GM19397 (cell line): ENCODE data around the gene MMP14.
A peak's percentile ranks its signal among the peaks of the same experiment; 100 is the strongest.
"Not testable (repeated sequence)": the region's sequence is repeated elsewhere in the genome, so short reads cannot be mapped to it uniquely, and the experiment has no call there.

Experiments used
- ATAC-seq: cut with Tn5 transposase; IDR thresholded peaks from one replicate; pipeline ENCODE4 v1.9.1; 2021; ENCODE audit warnings: mild to moderate bottlenecking, moderate library complexity; ENCODE audit not compliant: unreplicated experiment

Gene MMP14

DNA sequence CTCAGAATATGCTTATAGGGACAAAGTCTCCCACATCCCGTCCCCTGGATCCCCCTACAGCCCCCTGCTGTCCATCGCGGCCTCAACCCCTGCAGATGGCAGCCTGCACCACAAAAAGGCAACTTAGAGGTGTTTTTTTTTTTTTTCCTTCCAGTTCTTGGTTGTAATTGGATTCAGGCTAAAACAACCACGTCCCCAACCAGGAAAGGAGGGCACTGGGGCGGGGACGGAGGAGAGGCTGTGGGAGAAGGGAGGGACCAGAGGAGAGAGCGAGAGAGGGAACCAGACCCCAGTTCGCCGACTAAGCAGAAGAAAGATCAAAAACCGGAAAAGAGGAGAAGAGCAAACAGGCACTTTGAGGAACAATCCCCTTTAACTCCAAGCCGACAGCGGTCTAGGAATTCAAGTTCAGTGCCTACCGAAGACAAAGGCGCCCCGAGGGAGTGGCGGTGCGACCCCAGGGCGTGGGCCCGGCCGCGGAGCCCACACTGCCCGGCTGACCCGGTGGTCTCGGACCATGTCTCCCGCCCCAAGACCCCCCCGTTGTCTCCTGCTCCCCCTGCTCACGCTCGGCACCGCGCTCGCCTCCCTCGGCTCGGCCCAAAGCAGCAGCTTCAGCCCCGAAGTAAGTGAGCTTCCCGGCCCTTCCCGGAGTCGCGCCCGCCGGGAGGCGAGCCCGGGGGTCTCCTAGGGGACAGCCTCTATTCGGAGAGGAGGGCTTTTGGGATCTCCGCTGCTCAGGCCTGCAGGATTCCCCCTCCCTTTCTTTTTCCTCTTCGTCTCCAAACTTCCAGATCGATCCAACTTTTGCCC lies at the start of gene MMP14:
Gene MMP14 (plus strand): TSS at position 285 of the 813 bp plus-strand sequence. CDS start 233 bp downstream, at position 518.
- no peak for ATAC-seq

DNA sequence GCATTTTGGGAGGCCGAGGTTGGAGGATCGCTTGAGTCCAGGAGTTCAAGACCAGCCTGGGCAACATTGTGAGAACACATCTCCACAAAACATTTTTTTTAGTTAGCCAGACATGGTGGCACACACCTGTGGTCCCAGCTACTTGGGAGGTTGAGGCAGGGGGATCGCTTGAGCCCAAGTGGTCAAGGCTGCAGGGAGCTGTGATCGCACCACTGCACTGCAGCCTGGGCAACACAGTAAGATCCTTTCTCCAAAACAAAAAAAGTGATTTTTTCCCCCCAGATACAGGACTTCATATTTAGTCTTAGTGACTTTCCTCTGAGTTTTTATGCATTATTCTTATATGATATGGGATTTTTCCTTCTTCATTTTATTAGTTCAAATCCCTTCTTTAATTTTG lies 49.7 kb upstream of the MMP14 start:
- no peak for ATAC-seq

DNA sequence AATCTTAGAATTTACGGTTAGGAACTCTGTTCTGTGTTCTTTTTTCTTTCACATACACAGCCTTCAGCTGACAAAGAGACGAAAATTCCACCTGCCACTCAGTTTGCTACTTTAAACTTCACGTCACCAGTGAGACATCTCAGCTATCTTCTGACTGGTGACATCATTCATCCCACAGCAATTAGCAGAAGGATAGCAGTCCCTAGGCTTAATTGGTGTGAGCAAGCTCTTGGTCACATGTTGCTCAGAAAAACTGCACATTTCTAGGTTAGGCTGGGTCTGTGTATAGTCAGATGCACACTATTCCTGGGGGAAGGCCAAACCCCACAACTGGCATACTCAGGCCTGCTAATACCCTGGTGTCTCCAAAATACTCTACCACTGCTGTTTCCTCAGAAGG lies 45.1 kb upstream of the MMP14 start:
- ATAC-seq: no peak

DNA sequence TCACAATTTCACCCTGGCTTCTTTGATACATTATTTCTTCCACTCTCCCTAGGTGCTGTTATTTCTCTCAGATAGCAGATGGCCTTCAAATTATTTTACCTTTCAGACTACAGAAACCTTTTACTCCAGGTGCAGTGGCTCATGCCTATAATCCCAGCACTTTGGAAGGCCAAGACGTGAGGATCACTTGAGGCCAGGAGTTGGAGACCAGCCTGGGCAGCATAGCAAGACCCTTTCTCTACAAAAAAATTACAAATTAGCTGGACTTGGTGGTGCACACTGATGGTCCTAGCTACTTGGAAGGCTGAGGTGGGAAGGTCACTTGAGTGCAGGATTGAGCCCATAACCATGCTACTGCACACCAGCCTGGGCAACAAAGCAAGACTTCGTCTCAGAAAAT lies 44.2 kb upstream of the MMP14 start:
- no peak for ATAC-seq

DNA sequence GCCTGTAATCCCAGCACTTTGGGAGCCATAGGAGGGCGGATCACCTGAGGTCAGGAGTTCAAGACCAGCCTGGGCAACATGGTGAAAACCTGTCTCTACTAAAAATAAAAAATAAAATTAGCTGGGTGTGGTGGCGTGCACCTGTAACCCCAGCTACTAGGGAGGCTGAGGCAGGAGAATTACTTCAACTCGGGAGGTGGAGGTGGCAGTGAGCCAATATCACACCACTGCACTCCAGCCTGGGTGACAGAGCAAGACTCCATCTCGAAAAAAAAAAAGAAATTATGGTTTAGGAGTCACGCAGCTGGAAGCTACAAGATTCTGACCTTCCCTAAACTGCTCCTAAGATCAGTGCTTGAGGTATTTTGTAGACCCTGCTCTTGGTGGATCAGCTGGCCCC lies 42.8 kb upstream of the MMP14 start:
- ATAC-seq: not testable (repeated sequence)

DNA sequence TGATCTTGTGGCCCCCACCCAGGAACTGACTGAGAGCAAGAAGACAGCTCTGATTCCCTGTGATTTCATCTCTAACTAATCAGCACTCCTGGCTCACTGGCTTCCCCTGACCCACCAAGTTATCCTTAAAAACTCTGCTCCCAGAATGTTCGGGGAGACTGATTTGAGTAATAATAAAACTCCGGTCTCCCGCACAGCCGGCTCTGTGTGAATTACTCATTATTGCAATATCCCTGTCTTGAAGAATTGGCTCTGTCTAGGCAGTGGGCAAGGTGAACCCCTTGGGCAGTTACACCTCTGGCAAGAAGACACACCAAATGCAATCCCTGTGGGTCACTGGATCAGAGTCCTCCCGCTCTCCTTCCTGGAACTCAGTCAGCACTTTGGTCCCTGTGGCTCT lies 42.4 kb upstream of the MMP14 start:
- ATAC-seq: no peak

DNA sequence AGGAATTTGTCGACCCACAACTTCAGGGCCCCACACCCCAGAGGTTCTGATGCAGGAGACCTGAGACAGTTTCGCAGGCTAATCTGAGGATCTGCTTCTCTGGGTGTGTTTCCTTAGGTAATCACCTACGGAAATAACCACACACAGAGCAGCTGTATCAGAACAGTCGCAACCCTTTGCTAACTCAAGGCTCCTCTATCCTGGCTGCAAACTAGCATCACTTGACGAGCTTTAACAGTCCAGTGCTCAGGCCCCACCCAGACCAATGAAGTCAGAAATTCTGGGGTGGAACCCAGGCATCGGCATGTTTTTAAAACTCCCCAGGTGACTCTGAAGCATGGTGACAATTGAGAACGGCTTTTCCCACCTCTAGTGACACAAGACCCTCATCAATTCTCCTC lies 41.8 kb upstream of the MMP14 start:
- no peak for ATAC-seq

DNA sequence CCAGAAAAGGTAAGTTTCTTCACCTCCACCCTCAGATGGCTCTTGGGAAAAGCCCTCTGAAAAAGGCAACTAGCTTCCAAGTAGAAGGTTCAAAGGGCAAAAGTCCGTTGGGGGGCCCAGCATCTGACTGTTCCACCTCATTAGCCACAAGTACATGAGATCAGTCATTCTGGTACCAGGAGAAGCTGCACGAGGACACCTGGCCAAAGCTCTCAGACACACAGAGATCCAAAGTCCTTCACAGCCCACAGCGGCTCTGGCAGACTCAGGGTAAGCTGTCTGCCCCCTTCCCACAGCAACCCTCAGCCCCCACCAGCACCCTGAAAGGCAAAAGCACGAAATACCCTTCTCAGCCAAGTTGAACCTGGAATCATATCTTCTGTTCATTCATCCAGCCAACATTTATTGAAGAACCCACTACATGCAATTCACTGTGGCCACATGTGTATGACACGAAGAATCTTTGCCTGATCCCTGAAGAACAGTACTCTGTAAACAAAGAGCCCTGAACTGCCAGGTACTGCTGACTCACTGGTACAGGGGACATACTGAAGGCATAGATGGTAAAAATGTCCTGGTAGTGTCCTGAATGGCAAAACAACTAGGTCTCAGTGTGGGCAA lies 40.2 kb upstream of the MMP14 start:
- ATAC-seq: no peak

DNA sequence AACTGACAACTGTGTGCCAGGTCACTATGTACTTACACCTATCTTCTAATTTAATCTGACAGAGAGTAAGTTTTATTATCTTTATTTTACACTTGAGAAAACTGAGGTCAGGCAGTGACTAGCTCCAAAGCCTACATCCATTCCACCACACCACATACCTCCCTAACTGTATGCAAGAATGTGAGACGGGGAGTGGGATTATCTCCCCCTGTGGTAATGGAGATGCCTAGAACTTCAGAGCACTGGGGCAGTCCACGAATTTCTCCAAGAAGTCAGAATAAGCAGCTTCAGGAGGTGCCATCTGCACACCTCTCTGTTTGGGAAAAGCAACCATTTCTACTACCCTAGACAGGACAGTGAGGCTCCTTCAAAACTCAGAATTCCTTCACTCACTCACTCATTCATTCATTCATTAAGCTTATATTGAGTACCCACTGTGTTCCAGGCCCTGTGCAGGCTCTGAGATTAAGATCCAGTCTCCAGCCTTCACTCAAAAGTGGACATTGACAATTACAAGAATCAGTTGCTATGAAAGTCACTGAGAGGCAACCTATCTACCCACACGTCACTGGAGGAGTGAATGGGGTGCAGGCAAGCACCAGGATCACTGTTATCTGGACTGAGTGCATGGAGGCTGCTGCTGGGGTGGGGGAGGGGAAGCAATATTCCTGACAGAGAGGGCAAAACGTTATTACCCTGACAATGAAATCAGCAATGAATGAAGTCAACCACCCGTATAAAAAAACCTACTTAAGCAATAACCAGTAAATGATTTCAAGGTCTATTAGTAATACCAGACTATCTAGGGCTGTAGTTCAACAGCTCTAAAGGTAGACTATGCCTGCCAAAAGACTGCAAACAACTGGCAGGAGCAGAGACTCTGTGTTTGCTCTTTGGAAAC lies 39.1 kb upstream of the MMP14 start:
- no peak for ATAC-seq

DNA sequence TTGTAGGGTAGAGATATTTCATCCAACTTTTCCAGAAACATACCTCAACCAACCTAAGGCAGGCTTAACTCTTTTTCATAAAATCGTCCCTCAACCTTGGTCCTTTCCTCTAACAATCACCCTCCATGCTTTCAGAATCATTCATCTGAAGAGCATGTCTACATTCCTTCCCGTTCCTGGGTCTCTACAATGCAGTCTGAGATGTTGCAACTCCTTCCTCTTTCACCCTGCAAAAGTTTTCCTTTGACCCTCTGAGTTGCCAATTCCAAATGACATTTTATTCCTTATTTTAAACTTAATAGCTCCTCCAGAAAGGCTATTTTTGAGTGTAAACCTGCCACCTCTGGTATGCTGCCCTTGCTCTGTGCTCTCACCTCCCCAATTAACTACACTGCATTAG lies 37.9 kb upstream of the MMP14 start:
- no peak for ATAC-seq

DNA sequence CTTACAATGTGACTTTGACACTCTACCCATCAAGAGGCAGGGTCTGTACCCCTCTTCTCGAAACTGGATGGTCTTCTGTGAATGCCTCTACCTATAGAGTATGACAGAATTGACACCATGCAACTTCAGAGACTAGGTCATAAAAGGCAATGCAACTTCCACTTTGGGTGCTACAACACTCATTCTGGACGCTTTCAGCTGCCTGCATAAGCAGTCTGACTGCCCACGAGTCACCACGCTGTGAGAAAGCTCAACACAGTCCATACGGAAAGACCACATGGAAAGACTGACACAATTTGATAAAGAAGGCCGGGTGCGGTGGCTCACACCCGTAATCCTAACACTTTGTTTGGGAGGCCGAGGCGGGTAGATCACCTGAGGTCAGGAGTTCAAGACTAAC lies 36.0 kb upstream of the MMP14 start:
- no peak for ATAC-seq

DNA sequence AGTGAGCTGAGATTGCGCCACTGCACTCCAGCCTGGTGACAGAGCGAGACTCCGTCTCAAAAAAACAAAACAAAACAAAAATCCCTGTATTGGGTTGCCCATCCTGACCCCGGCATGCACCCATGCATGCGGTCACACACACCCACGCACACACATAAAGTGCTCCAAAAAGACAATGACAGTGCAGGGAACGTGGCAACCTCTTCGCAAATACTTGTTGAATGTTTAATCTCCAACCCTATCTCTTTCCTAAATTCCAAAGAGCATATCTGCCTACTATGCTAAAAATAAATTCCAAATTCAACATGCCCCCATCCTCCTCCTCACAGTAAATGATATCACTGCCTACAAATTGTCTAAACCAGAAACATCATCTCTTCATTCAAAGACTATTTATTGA lies 34.7 kb upstream of the MMP14 start:
- ATAC-seq: no peak

DNA sequence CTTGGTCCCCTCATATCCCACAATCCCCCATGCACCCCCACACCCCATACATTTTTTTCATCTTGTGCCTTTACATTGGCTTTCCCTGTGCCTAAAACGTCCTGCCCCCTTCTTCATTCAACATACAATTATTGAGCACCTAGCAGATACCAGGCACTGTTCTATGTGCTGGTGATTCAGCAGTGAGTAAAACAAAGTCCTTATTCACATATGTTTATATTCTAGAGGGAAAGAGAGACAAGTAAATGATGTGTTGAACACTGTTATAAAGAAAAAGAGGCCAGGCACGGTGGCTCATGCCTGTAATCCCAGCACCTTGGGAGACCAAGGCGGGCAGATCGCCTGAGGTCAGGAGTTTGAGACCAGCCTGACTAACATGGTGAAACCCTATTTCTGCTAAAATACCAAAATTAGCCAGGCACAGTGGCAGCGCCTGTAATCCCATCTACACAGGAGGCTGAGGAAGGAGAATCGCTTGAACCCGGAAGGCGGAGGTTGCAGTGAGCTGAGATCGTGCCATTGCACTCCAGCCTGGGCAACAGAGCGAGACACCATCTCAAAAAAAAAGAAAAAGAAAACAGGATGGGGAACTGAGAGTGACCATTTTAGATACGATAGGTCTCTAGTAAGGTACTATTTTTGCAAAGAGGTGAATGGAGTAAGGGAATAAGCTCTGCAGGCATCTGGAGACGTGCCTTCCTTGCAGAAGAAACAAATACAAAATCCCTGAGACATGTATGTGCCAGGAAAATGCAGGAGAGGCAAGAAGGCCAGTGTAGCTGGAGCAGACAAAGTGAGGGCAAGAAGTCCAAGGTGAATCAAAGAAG lies 33.3 kb upstream of the MMP14 start:
- ATAC-seq: peak; percentile 45

DNA sequence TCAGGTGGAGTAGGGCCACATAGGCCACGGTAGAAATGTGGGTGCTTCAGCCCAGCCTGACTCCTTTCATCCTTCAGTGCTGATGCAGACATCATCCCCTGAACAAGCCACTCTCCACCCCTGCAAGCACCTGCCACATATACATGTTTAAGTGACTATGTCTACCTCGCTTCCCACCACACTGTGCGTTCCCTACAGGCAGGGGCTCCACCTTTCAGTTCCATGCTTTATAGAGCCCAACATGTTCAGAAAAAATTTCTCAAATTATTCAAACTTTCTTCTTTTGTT lies 32.8 kb upstream of the MMP14 start:
- ATAC-seq: peak; percentile 43

DNA sequence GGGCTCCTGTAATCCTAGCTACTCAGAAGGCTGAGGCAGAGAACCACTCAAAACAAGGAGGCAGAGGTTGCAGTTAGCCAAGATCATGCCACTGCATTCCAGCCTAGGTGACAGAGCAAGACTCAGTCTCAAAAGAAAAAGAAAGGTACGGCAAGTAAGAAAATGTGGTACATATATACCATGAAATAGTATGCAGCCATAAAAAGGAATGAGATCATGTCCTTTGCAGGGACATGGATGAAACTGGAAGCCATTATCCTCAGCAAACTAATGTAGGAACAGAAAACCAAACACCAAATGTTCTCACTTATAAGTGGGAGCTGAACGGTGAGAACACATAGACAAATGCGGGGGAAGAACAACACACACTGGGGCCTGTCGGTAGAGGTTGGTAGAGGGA lies 31.1 kb upstream of the MMP14 start:
- not testable (repeated sequence) for ATAC-seq

DNA sequence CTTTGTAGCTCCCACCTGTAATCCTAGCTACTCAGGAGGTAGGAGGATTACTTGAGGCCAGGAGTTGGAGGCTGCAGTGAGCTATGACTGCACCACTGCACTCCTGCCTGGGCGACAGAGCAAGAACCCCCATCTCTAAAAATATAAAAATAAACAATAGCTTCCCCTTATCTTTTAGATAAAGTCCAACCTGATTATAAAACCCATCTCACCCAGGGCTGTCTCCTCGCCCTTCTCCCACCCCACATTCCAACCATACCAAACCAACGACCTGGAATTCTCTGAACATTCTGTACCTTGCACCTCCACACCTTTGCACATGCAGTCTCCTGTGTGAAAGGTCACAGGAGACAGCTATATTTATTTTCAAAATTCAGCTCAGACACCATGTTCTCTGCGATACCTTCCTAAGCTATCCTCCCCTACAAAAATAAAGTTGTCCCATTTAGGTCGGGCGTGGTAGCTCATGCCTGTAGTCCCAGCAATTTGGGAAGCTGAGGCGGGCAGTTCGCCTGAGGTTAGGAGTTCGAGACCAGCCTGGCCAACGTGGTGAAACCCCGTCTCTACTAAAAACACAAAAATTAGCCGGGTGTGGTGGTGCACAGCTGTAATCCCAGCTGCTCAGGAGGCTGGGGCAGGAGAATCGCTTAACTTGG lies 28.8 kb upstream of the MMP14 start:
- no peak for ATAC-seq

DNA sequence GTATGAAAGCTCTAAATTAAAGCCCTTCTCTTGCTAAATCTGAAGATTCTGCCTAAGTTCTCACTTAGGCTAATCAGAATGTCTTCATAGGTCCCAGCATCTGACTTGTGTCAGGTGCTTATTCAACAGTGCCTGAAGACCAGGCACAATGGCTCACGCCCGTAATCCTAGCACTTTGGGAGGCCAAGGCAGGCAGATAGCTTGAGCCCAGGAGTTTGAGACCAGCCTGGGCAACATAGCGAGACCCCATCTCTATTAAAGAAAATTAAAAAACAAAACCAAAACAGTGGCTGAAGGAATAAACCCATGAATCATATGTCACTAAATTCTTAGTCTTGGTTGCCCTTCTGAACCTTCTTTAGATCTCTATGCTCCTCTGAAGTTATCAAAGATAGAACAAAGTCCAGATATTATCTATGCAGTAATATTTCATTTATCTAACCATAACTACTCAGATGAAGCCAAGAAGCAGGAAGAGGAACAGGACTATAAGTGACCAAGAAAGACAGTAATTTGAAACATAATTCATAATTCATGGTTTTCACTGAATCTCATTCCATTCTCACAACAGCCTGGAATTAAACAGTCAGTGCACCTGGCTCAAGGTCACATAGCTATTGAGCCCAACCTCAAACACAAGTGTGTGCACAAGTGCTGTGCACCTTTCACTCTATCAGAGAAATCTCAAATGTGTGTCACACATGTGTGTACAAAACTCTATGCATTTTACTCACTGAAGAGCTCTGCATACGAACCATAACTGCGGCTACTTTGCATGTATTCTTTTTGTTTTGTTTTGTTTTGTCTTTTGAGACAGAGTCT lies 27.8 kb upstream of the MMP14 start:
- no peak for ATAC-seq

DNA sequence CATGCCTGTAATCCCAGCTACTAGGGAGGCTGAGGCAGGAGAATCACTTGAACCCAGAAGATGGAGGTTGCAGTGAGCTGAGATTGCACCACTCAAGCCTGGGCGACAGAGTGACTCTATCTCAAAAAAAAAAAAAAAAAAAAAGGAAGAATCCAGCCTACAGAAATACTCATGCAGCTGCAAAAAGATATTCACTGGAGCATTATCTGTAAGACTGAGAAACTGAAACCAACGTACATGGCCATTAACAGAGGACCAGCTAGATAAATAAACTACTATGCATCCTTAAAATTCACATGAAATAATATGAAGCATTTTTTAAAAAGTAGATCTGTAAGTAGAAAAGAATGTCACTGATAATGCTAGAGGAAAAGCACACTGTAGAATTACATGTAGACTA lies 24.7 kb upstream of the MMP14 start:
- ATAC-seq: no peak

DNA sequence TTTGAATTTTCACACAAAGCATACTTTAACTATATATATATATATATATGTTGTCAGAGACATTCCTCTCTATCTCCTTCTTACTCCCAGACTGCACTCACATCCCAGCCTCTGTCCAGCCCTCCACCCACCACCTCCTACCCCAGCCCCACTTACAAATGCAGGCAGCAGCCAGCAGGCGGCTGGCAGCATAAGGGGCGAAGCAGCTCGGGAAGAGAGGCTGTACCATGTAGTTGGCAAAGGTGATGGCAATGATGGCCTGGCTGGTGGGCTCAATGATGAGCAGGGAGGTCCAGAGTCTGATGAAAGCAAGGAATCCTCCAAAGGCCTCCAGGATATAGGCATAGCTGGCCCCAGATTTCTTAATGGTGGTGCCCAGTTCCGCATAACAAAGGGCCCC lies 23.6 kb upstream of the MMP14 start:
- no peak for ATAC-seq

DNA sequence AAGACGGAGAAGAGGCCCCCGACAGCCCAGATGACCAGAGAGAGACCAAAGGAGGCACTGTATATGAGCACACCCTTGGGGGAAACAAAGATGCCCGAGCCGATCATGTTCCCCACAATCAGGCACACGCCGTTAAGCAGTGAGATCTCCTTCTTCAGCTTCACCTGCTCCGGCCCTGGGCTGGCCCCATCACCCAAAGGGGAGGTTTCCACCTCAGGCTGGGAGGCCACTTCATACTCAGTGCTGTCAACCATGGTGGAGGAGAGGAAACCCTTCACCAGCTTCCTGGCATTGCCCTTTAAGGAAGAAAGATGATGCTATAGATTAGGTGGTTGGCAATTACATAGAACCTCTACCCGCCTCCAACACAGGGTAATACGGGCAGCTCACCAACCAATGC lies 23.2 kb upstream of the MMP14 start:
- no peak for ATAC-seq
